HG03066 (cell line): Measurements from ENCODE around the gene BANF1.

ENCODE experiments used
- ATAC-seq: cut with Tn5 transposase; IDR thresholded peaks from one replicate; pipeline ENCODE4 v1.9.1; 2021; ENCODE audit warnings: low read depth; ENCODE audit not compliant: unreplicated experiment

The BANF1 gene

GRCh38 chr11:66032957-66033735 is 30.8 kb downstream of the BANF1 start:
- ATAC-seq = no peak

GRCh38 chr11:66035653-66036333 is 33.5 kb downstream of the BANF1 start:
- ATAC-seq = no peak

- no peak for ATAC-seq
Measured at GRCh38 chr11:66036334-66036710, 34.0 kb downstream of the BANF1 start.

GRCh38 chr11:66037327-66037726 is 35.0 kb downstream of the BANF1 start:
- no peak for ATAC-seq

GRCh38 chr11:66039765-66040164 is 37.5 kb downstream of the BANF1 start:
- ATAC-seq = no peak

- ATAC-seq = no peak
Measured at GRCh38 chr11:66042227-66042995, 40.1 kb downstream of the BANF1 start.

GRCh38 chr11:66042996-66043906 is 40.9 kb downstream of the BANF1 start:
- ATAC-seq = no peak

- no peak for ATAC-seq
Measured at GRCh38 chr11:66044757-66045156, 42.5 kb downstream of the BANF1 start.

- no peak for ATAC-seq
Measured at GRCh38 chr11:66045177-66045639, 42.9 kb downstream of the BANF1 start.

GRCh38 chr11:66046901-66047300 is 44.6 kb downstream of the BANF1 start:
- no peak for ATAC-seq

GRCh38 chr11:66047541-66048365 is 45.5 kb downstream of the BANF1 start:
- no peak for ATAC-seq

GRCh38 chr11:66048547-66049323 is 46.4 kb downstream of the BANF1 start, which contains the start of gene GAL3ST3:
Gene GAL3ST3 (minus strand): TSS chr11:66049161. CDS start chr11:66045415, 3,746 bp downstream.
- no peak for ATAC-seq

GRCh38 chr11:66050581-66051231 is 48.4 kb downstream of the BANF1 start:
- ATAC-seq = no peak

GRCh38 chr11:66051371-66051765 is 49.1 kb downstream of the BANF1 start:
- ATAC-seq = no peak

- peak; percentile 86 for ATAC-seq
Measured at GRCh38 chr11:66051766-66052663, 49.7 kb downstream of the BANF1 start, which contains the start of gene SF3B2. Gene SF3B2 (plus strand): TSS chr11:66052364. CDS start chr11:66052385, 21 bp downstream.

- no peak for ATAC-seq
Measured at GRCh38 chr11:66052664-66052982, 50.3 kb downstream of the BANF1 start.
